Brain microvascular endothelial cell (primary cell): ENCODE measurements around the gene FAU.

Experiments
- DNase-seq: peaks from one replicate; pipeline ENCODE4 v3.0.0-alpha.2; 2020
- H3K27ac ChIP-seq: fragments of 250-450 bp; sonication (Bioruptor Pico); 2 replicates; pipeline ENCODE4 v1.5.1; 2020; ENCODE audit warnings: mild to moderate bottlenecking, moderate library complexity
- H3K27me3 ChIP-seq: fragments of 250-450 bp; sonication (Bioruptor Pico); replicated peaks from 2 replicates; pipeline ENCODE4 v1.5.1; 2020; ENCODE audit warnings: mild to moderate bottlenecking
- H3K36me3 ChIP-seq: fragments of 250-450 bp; sonication (Bioruptor Pico); replicated peaks from 2 replicates; pipeline ENCODE4 v1.5.1; 2020; ENCODE audit warnings: mild to moderate bottlenecking
- H3K4me3 ChIP-seq: 2 replicates; pipeline ENCODE4 v1.5.1; 2011; ENCODE audit warnings: low read depth, mild to moderate bottlenecking, control low read depth, low read length, moderate library complexity
- in situ Hi-C: cut with HindIII; loops from 2 replicates; pipeline ENCODE4 v1.10.0; 2017; ENCODE audit warnings: low sequenced_read_pairs, low pct_ligation_motif_present
- TF ChIP-seq, protein P1 (sequence below): IDR thresholded peaks from 2 replicates; pipeline ENCODE4 v1.5.1; 2011; ENCODE audit warnings: low read depth, mild to moderate bottlenecking, moderate library complexity, low read length, control low read depth, inconsistent platforms; ENCODE audit errors: missing control alignments

The FAU gene

DNA sequence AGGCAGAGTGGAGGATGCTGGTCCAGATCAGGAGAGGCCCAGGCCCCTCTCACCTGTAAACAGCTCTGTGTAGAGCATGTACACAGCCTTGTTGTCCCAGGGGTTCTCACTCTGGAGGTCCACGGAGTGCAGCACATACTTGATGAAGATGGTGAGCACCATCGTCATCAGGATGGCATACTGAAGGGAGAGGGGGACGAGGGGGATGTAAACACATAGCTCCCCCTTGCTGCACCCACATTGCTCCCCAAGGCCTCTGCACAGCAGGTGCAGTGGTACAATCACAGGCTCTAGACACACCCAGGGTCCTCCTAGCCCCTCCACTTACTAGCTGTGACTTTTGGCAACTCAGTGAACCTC, 9.5 kb upstream of the FAU start:
- in situ Hi-C loops = no loop called here
- Histone ChIP-seq H3K4me3 (no peak overlapping the region), H3K36me3 (peaks cover 61% of the 10 kb centered on the region), H3K27me3 (no peaks in the 10 kb centered on the region), H3K27ac (no peak overlapping the region)
- TF ChIP-seq, protein P1, sequence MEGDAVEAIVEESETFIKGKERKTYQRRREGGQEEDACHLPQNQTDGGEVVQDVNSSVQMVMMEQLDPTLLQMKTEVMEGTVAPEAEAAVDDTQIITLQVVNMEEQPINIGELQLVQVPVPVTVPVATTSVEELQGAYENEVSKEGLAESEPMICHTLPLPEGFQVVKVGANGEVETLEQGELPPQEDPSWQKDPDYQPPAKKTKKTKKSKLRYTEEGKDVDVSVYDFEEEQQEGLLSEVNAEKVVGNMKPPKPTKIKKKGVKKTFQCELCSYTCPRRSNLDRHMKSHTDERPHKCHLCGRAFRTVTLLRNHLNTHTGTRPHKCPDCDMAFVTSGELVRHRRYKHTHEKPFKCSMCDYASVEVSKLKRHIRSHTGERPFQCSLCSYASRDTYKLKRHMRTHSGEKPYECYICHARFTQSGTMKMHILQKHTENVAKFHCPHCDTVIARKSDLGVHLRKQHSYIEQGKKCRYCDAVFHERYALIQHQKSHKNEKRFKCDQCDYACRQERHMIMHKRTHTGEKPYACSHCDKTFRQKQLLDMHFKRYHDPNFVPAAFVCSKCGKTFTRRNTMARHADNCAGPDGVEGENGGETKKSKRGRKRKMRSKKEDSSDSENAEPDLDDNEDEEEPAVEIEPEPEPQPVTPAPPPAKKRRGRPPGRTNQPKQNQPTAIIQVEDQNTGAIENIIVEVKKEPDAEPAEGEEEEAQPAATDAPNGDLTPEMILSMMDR = no peak
- DNase-seq = no peak

DNA sequence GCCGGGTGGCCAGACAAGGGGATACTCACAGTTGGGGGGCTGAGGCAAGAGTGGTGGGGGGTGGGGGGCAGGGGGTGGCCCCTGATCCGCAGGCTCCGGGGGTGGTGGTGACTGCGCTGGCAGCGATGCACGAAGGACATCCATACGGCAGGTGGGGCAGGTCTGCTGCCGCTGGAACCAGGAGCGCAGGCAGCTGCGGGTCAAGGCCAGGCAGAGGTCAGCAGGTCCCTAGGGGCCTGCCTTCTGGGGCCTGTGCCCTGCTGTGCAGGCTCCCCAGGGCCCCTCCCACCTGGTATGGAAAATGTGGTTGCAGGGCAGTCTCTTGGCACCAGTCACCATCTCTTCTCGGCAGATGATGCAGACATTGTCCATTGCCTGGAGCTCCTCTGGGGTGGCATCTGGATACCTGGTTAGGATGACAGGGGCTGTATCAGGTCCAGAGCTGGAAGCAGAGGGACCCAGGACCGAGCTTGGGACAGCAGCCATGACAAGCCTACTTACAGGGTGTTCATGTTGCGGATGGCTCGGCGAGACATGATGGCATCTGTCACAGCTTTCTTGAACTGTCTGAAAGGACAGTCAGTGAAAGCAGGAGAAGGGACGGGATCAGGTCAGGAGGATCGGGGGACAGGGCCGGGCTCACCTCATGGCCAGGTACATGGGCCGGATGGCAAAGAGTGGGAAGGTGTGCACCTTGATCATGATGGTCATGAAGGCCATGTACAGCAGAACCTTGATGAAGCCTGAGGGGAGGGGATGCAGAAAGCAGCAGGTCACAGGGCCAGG, 8.9 kb upstream of the FAU start:
- Histone ChIP-seq H3K4me3 (no peak overlapping the region), H3K36me3 (peaks cover 66% of the 10 kb centered on the region), H3K27me3 (no peaks in the 10 kb centered on the region), H3K27ac (no peak overlapping the region)
- TF ChIP-seq, protein P1 = no peak
- DNase-seq = no peak
- in situ Hi-C loops = no loop called here

GRCh38 chr11:65129649-65130441, 7.9 kb upstream of the FAU start:
- no peak overlapping the region for H3K27ac ChIP-seq
- in situ Hi-C loops = no loop called here
- H3K27me3 ChIP-seq = no peaks in the 10 kb centered on the region
- no peak for DNase-seq
- TF ChIP-seq, protein P1 = no peak
- no peak overlapping the region for H3K4me3 ChIP-seq
- H3K36me3 ChIP-seq = peaks cover 73% of the 10 kb centered on the region

DNA sequence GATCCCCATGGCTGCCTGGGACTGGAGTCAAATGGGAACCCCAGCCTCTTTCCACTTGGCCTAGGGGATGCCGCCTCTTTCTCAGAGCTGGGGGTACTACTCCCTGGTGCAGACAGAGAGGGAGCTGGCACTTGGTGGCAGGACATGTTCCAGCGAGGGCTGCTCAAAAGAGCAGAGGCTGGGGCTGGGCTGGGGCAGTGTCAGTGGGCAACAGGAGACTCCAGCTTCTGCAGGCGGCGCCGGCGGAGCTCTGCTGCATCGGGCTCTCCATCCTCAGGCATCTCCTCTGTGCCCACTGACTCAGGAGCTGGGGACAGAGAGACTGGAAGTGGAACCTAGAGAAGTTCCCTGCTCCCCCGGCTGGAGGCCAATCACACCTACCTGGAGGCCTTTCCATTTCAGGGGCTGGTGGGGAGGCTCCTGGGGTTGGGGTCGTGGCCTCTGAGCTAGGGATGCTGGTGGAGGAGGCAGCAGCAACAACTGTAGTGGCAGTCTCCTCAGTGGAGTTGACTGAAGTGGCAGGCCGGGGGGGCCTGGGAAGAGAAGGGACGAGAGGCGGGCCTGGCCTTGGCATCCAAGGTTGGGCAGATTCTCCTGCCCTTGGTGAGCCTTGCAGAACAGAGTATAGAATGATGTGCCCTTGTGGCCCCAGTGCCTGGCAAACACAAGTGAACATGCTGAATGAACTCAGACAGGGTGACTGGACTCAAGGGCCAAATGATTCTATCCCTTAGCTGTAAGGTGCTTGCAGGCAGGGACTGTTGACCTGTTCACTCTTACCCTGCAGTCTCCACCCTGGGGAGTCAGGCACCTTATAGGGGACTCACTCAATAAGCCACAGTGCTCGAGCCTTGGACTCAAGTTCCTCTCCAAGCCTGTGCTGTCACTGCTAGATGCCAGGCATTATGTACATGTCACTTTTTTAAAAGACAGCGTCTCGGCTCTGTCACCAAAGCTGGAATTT, 6.5 kb upstream of the FAU start:
- H3K27me3 ChIP-seq = no peaks in the 10 kb centered on the region
- TF ChIP-seq, protein P1 = no peak
- H3K36me3 ChIP-seq = peaks cover 80% of the 10 kb centered on the region
- in situ Hi-C loops = no loop called here
- no peak overlapping the region for H3K4me3 ChIP-seq
- no peak for DNase-seq
- no peak overlapping the region for H3K27ac ChIP-seq

GRCh38 chr11:65127473-65128181, 5.7 kb upstream of the FAU start:
- no peak overlapping the region for H3K4me3 ChIP-seq
- H3K27me3 ChIP-seq = no peaks in the 10 kb centered on the region
- DNase-seq = no peak
- TF ChIP-seq, protein P1 = no peak
- in situ Hi-C loops = no loop called here
- H3K27ac ChIP-seq = no peak overlapping the region
- peaks cover 79% of the 10 kb centered on the region for H3K36me3 ChIP-seq
